B cell (primary cell): ENCODE data around the gene UGT1A5. TPM values are rescaled to one million over a fixed set of nuclear protein-coding genes. Genes with fewer than 3 reads are reported as not detected.

ENCODE experiments used
- ATAC-seq: fragments of 200-7000 bp; cut with Tn5 transposase; one replicate; pipeline ENCODE4 v1.10.0; 2021; ENCODE audit warnings: low read depth, mild to moderate bottlenecking, moderate number of reproducible peaks, moderate library complexity
- CTCF ChIA-PET: fragments of 350-600 bp; sonication (Branson Sonifier 250); formaldehyde crosslinking; loops from one replicate; lab custom pipeline; 2021; ENCODE audit warnings: antibody characterized with exemption, inconsistent platforms; lab: Charles Lee
- POLR2A ChIA-PET: fragments of 350-600 bp; sonication (Branson Sonifier 250); formaldehyde crosslinking; loops from one replicate; lab custom pipeline; 2021; ENCODE audit warnings: antibody characterized with exemption; lab: Charles Lee
- DNase-seq: peaks from one replicate; pipeline ENCODE4 v3.0.0; 2013
- H2AFZ ChIP-seq: 2 replicates; pipeline ENCODE4 v1.6.1; 2012; ENCODE audit warnings: mild to moderate bottlenecking, low read depth, low read length; ENCODE audit not compliant: insufficient read depth, poor library complexity, severe bottlenecking
- H3K27ac ChIP-seq, 2 donors: 1 replicate in 1 of 2; 2 replicates in 1 of 2; pipeline ENCODE4 v1.5.1; 2012 to 2013; ENCODE audit warnings: low read length in 2 of 2, mild to moderate bottlenecking in 2 of 2, moderate library complexity in 1 of 2
- H3K27me3 ChIP-seq, 4 experiments: fragments of 200-600 bp in 1 of 4; sonication (generic) in 1 of 4; replicated peaks in 1 of 4; 1 replicate in 2 of 4; 2 replicates in 2 of 4; pipeline versions ENCODE4 v1.6.1 to v1.7.0; 2013 to 2016; ENCODE audit warnings: low read length in 3 of 4, mild to moderate bottlenecking in 2 of 4, mixed read lengths in 1 of 4, moderate library complexity in 1 of 4; ENCODE audit not compliant: insufficient read depth in 4 of 4, control insufficient read depth in 3 of 4; ENCODE audit errors: control extremely low read depth in 1 of 4
- H3K36me3 ChIP-seq, 2 experiments: replicated peaks in 1 of 2; 1 replicate in 1 of 2; 2 replicates in 1 of 2; pipeline versions ENCODE4 v1.6.1 to v1.7.1; 2013; ENCODE audit warnings: low read length in 1 of 2; ENCODE audit not compliant: insufficient read depth in 2 of 2, control insufficient read depth in 1 of 2; ENCODE audit errors: control extremely low read depth in 1 of 2, extremely low read depth in 1 of 2
- H3K4me1 ChIP-seq, 2 donors: fragments of 200-600 bp in 1 of 2; sonication (generic) in 1 of 2; 1 replicate in 1 of 2; 2 replicates in 1 of 2; pipeline versions ENCODE4 v1.5.1 to v1.6.1; 2013 to 2017; ENCODE audit warnings: low read length in 2 of 2; ENCODE audit not compliant: control insufficient read depth in 2 of 2, insufficient read depth in 2 of 2
- H3K4me2 ChIP-seq: replicated peaks from 2 replicates; pipeline ENCODE3; 2012; ENCODE audit warnings: mild to moderate bottlenecking, low read depth, low read length; ENCODE audit not compliant: poor library complexity, severe bottlenecking
- H3K4me3 ChIP-seq, 5 experiments: fragments of 200-600 bp in 1 of 5; sonication (generic) in 1 of 5; 1 replicate in 3 of 5; 2 replicates in 2 of 5; pipeline versions ENCODE4 v1.5.1 to v1.7.0; 2011 to 2016; ENCODE audit warnings: low read length in 4 of 5, mild to moderate bottlenecking in 4 of 5, low read depth in 2 of 5, control low read depth in 1 of 5, moderate library complexity in 1 of 5; ENCODE audit not compliant: insufficient read depth in 1 of 5; ENCODE audit errors: control extremely low read depth in 1 of 5, extremely low read depth in 1 of 5
- H3K79me2 ChIP-seq: fragments of 200-600 bp; sonication (generic); one replicate; pipeline ENCODE4 v1.6.0; 2016; ENCODE audit warnings: low read length; ENCODE audit not compliant: control insufficient read depth, insufficient read depth
- H3K9ac ChIP-seq: fragments of 200-600 bp; sonication (generic); 2 replicates; pipeline ENCODE4 v1.6.1; 2017; ENCODE audit warnings: mild to moderate bottlenecking, low read length, moderate library complexity
- H3K9me3 ChIP-seq, 3 donors: one replicate each; pipeline versions ENCODE4 v1.6.1 to v1.7.1; 2013; ENCODE audit warnings: low read length in 2 of 3; ENCODE audit not compliant: control insufficient read depth in 2 of 3, insufficient read depth in 1 of 3; ENCODE audit errors: control extremely low read depth in 1 of 3
- H4K20me1 ChIP-seq: 2 replicates; pipeline ENCODE4 v1.6.0; 2012; ENCODE audit warnings: mild to moderate bottlenecking, low read length; ENCODE audit not compliant: insufficient read depth, control insufficient read depth, poor library complexity, severe bottlenecking
- H3K27ac Mint-ChIP-seq: one replicate; pipeline ENCODE4 v1.8.0; 2021; ENCODE audit warnings: mixed read lengths
- H3K27me3 Mint-ChIP-seq: one replicate; pipeline ENCODE4 v1.8.0; 2021; ENCODE audit warnings: mixed read lengths
- H3K4me1 Mint-ChIP-seq: one replicate; pipeline ENCODE4 v1.8.0; 2021; ENCODE audit warnings: mixed read lengths
- H3K4me3 Mint-ChIP-seq: one replicate; pipeline ENCODE4 v1.8.0; 2021; ENCODE audit warnings: mixed read lengths
- H3K9me3 Mint-ChIP-seq: one replicate; pipeline ENCODE4 v1.8.0; 2022; ENCODE audit warnings: mixed read lengths; ENCODE audit not compliant: insufficient read depth
- CTCF ChIP-seq: fragments of 200-600 bp; IDR thresholded peaks from one replicate; pipeline ENCODE4 v1.8.0; 2022; ENCODE audit warnings: antibody characterized with exemption, mild to moderate bottlenecking
- EZH2 ChIP-seq: IDR thresholded peaks from 2 replicates; pipeline ENCODE4 v1.6.1; 2012; ENCODE audit warnings: borderline replicate concordance, low read depth, mild to moderate bottlenecking, moderate library complexity, low read length; ENCODE audit not compliant: insufficient read depth, poor library complexity, severe bottlenecking
- WGBS: methylation state at CpG from one replicate; pipeline ENCODE4 v1.1.5; 2013; ENCODE audit warnings: missing lambda C conversion rate; ENCODE audit not compliant: insufficient coverage; 5-methylcytosine and 5-hydroxymethylcytosine counted together
- intact Hi-C: fragments of 100-400 bp; cut with micrococcal nuclease; formaldehyde crosslinking; loops from one replicate; pipeline ENCODE4 v1.10.0; 2022
- polyA plus RNA-seq: library from polyadenylated mRNA; depleted of rRNA; stranded (reverse); fragments of >200 nt; gene quantifications from 2 replicates; pipeline ENCODE4 v1.2.3, GENCODE V29; 2012
- total RNA-seq, 2 donors: library from RNA; stranded (reverse); fragments of 120-200 nt in 1 of 2; gene quantifications; 1 replicate in 1 of 2; 2 replicates in 1 of 2; pipeline versions ENCODE4 v1.2.3 to v1.2.4, GENCODE V29; 2013 to 2022

The UGT1A5 gene
- total and polyA plus RNA-seq, 2 donors (not counting 1 experiment from before 2014, with no cell fraction given), result not detected

- Histone ChIP-seq H3K4me2 (no peak overlapping the region), H3K9ac (no peak overlapping the region), H2AFZ (no peak overlapping the region), H3K4me3 (no peak overlapping the region), H3K36me3 (no peaks in the 10 kb centered on the region), H3K4me1 (no peaks in the 10 kb centered on the region), H3K27ac (no peak overlapping the region), H3K79me2 (no peaks in the 10 kb centered on the region), H4K20me1 (no peaks in the 10 kb centered on the region), H3K27me3 (peaks cover 0 to 9% (median 0%) of the 10 kb centered on the region in 4 experiments), H3K9me3 (peaks cover 0 to 6% (median 0%) of the 10 kb centered on the region in 3 donors)
- CTCF ChIA-PET, result no interaction called here
- Mint-ChIP-seq H3K27me3 (peaks cover 28% of the 10 kb centered on the region), H3K9me3 (no peaks in the 10 kb centered on the region), H3K4me3 (no peak overlapping the region), H3K27ac (no peak overlapping the region), H3K4me1 (no peaks in the 10 kb centered on the region)
- ATAC-seq (no peak), DNase-seq (no peak)
- intact Hi-C loops, result no loop called here
- POLR2A ChIA-PET, result no interaction called here
- 91% methylated on average over 1 of the region's 3 CpGs for WGBS
- TF ChIP-seq CTCF (no peak), EZH2 (no peak)
Observed at GRCh38 chr2:233813236-233814055, 100.7 kb downstream of the UGT1A5 start.
